Loucy (cell line): Measurements from ENCODE around the gene CCND1.
"Not testable (repeated sequence)": the region's sequence is repeated elsewhere in the genome, so short reads cannot be mapped to it uniquely, and the experiment has no call there.

ENCODE experiments used
- H2AFZ ChIP-seq: fragments of 200-600 bp; sonication (generic); 2 replicates; pipeline ENCODE4 v1.6.0; 2016; ENCODE audit warnings: antibody characterized with exemption, mild to moderate bottlenecking, low read length, moderate library complexity
- H3F3A ChIP-seq: fragments of 200-600 bp; 2 replicates; pipeline ENCODE4 v1.6.0; 2016; ENCODE audit warnings: antibody characterized with exemption, low read depth, mild to moderate bottlenecking
- H3K27me3 ChIP-seq: fragments of 200-600 bp; sonication (generic); 2 replicates; pipeline ENCODE4 v1.6.1; 2014; ENCODE audit warnings: low read length, mild to moderate bottlenecking; ENCODE audit not compliant: insufficient read depth, poor library complexity, severe bottlenecking
- H3K36me3 ChIP-seq: fragments of 200-600 bp; sonication (generic); 2 replicates; pipeline ENCODE4 v1.6.1; 2016; ENCODE audit warnings: low read length; ENCODE audit not compliant: insufficient read depth
- H3K4me1 ChIP-seq: fragments of 200-600 bp; sonication (generic); 2 replicates; pipeline ENCODE4 v1.5.1; 2014; ENCODE audit warnings: low read length, mild to moderate bottlenecking; ENCODE audit not compliant: insufficient read depth, poor library complexity, severe bottlenecking
- H3K4me2 ChIP-seq: fragments of 200-600 bp; sonication (generic); 2 replicates; pipeline ENCODE4 v1.6.0; 2014; ENCODE audit warnings: antibody characterized with exemption, low read length, low read depth, mild to moderate bottlenecking; ENCODE audit not compliant: poor library complexity, severe bottlenecking
- H3K4me3 ChIP-seq: fragments of 200-600 bp; sonication (generic); 2 replicates; pipeline ENCODE4 v1.5.1; 2014; ENCODE audit warnings: low read length, mild to moderate bottlenecking, mixed read lengths; ENCODE audit not compliant: poor library complexity, severe bottlenecking
- H3K79me2 ChIP-seq: fragments of 200-600 bp; sonication (generic); 2 replicates; pipeline ENCODE4 v1.6.1; 2014; ENCODE audit warnings: low read length; ENCODE audit not compliant: insufficient read depth
- H3K9ac ChIP-seq: fragments of 200-600 bp; sonication (generic); 2 replicates; pipeline ENCODE4 v1.6.0; 2014; ENCODE audit warnings: mild to moderate bottlenecking, low read depth, low read length, moderate library complexity; ENCODE audit not compliant: poor library complexity, severe bottlenecking
- H3K9me2 ChIP-seq: fragments of 200-600 bp; sonication (generic); replicated peaks from 2 replicates; pipeline ENCODE4 v1.6.1; 2016; ENCODE audit warnings: low read depth, low read length, mixed read lengths
- H3K9me3 ChIP-seq: fragments of 200-600 bp; sonication (generic); 2 replicates; pipeline ENCODE4 v1.6.1; 2014; ENCODE audit warnings: mild to moderate bottlenecking, antibody characterized with exemption, low read length, low read depth; ENCODE audit not compliant: insufficient read depth
- H4K20me1 ChIP-seq: fragments of 200-600 bp; sonication (generic); 2 replicates; pipeline ENCODE4 v1.6.0; 2014; ENCODE audit warnings: antibody characterized with exemption, low read length, mild to moderate bottlenecking; ENCODE audit not compliant: insufficient read depth, poor library complexity, severe bottlenecking
- CTCF ChIP-seq: fragments of 200-600 bp; sonication (generic); conservative IDR thresholded peaks from 2 replicates; pipeline ENCODE4 v1.5.1; 2014; ENCODE audit warnings: mild to moderate bottlenecking, antibody characterized with exemption, low read length
- EZH2phosphoT487 ChIP-seq: fragments of 200-600 bp; IDR thresholded peaks from 2 replicates; pipeline ENCODE4 v1.6.1; 2018; ENCODE audit warnings: antibody characterized with exemption, mild to moderate bottlenecking, moderate library complexity, borderline replicate concordance

Gene CCND1

GRCh38 chr11:69694781-69695180 lies 53.8 kb downstream of the CCND1 start:
- Histone ChIP-seq H3K4me2 (no peak overlapping the region), H3K4me1 (no peaks in the 10 kb centered on the region), H3K27me3 (no peaks in the 10 kb centered on the region), H3K9me3 (no peaks in the 10 kb centered on the region), H3K9me2 (no peaks in the 10 kb centered on the region), H3K79me2 (no peaks in the 10 kb centered on the region), H3F3A (no peaks in the 10 kb centered on the region), H2AFZ (no peak overlapping the region), H4K20me1 (no peaks in the 10 kb centered on the region), H3K9ac (no peak overlapping the region), H3K36me3 (no peaks in the 10 kb centered on the region), H3K4me3 (no peak overlapping the region)
- TF ChIP-seq CTCF (no peak), EZH2phosphoT487 (no peak)

GRCh38 chr11:69695581-69695980 lies 54.6 kb downstream of the CCND1 start:
- Histone ChIP-seq H3K4me2 (no peak overlapping the region), H3K9ac (no peak overlapping the region), H3F3A (no peaks in the 10 kb centered on the region), H3K9me3 (no peaks in the 10 kb centered on the region), H3K9me2 (no peaks in the 10 kb centered on the region), H3K79me2 (no peaks in the 10 kb centered on the region), H2AFZ (no peak overlapping the region), H4K20me1 (no peaks in the 10 kb centered on the region), H3K4me1 (no peaks in the 10 kb centered on the region), H3K27me3 (no peaks in the 10 kb centered on the region), H3K36me3 (no peaks in the 10 kb centered on the region), H3K4me3 (no peak overlapping the region)
- TF ChIP-seq EZH2phosphoT487 (no peak), CTCF (no peak)

GRCh38 chr11:69695995-69696394 lies 55.0 kb downstream of the CCND1 start:
- not testable (repeated sequence) for H3K9me2 ChIP-seq, H3K9ac ChIP-seq, H3K79me2 ChIP-seq, H4K20me1 ChIP-seq, H3K27me3 ChIP-seq, H3K4me2 ChIP-seq, H3K4me3 ChIP-seq, H3K9me3 ChIP-seq, H3F3A ChIP-seq, H3K4me1 ChIP-seq, H3K36me3 ChIP-seq, H2AFZ ChIP-seq

GRCh38 chr11:69696749-69697468 lies 56.0 kb downstream of the CCND1 start:
- no peaks in the 10 kb centered on the region for H3K4me1 ChIP-seq
- no peak overlapping the region for H3K4me3 ChIP-seq

More at GRCh38 chr11:69696749-69697468, 56.0 kb downstream of the CCND1 start:
- H3K9ac ChIP-seq = no peak overlapping the region
- H3K36me3 ChIP-seq = no peaks in the 10 kb centered on the region
- H3K9me2 ChIP-seq = no peaks in the 10 kb centered on the region
- TF ChIP-seq EZH2phosphoT487 = no peak
- no peak for TF ChIP-seq CTCF
- H3K4me2 ChIP-seq = no peak overlapping the region
- no peaks in the 10 kb centered on the region for H3K27me3 ChIP-seq
- H3K79me2 ChIP-seq = no peaks in the 10 kb centered on the region
- no peak overlapping the region for H2AFZ ChIP-seq
- no peaks in the 10 kb centered on the region for H3F3A ChIP-seq
- H3K9me3 ChIP-seq = no peaks in the 10 kb centered on the region
- no peaks in the 10 kb centered on the region for H4K20me1 ChIP-seq
